ENCODE measurements around the gene CMTM1.
"Not testable (repeated sequence)": the region's sequence is repeated elsewhere in the genome, so short reads cannot be mapped to it uniquely, and the experiment has no call there.

The CMTM1 gene

GRCh38 chr16:66610111-66610820 lies 44.0 kb downstream of the CMTM1 start:
- DNase-seq (ENCODE audit: low read depth in 1 of 2, low spot score in 1 of 2) = no peak

- DNase-seq (ENCODE audit: low read depth in 1 of 2, low spot score in 1 of 2) = not testable (repeated sequence)
Measured at GRCh38 chr16:66611911-66612310, 45.7 kb downstream of the CMTM1 start.

GRCh38 chr16:66612422-66612821 lies 46.2 kb downstream of the CMTM1 start:
- no peak for DNase-seq (ENCODE audit: low read depth in 1 of 2, low spot score in 1 of 2)

- no peak for DNase-seq (ENCODE audit: low read depth in 1 of 2, low spot score in 1 of 2)
Measured at GRCh38 chr16:66614161-66614802, 48.0 kb downstream of the CMTM1 start.

GRCh38 chr16:66616169-66616568 lies 49.9 kb downstream of the CMTM1 start:
- no peak for DNase-seq (ENCODE audit: low read depth in 1 of 2, low spot score in 1 of 2)

- DNase-seq (ENCODE audit: low read depth in 1 of 2, low spot score in 1 of 2) = no peak
Measured at GRCh38 chr16:66616592-66616991, 50.4 kb downstream of the CMTM1 start.

GRCh38 chr16:66617010-66617434 lies 50.8 kb downstream of the CMTM1 start:
- DNase-seq (ENCODE audit: low read depth in 1 of 2, low spot score in 1 of 2) = no peak

- DNase-seq (ENCODE audit: low read depth in 1 of 2, low spot score in 1 of 2) = no peak
Measured at GRCh38 chr16:66617728-66618127, 51.5 kb downstream of the CMTM1 start.

GRCh38 chr16:66618588-66619375 lies 52.5 kb downstream of the CMTM1 start:
- no peak for DNase-seq (ENCODE audit: low read depth in 1 of 2, low spot score in 1 of 2)

- no peak for DNase-seq (ENCODE audit: low read depth in 1 of 2, low spot score in 1 of 2)
Measured at GRCh38 chr16:66619534-66620428, 53.5 kb downstream of the CMTM1 start.

- DNase-seq (ENCODE audit: low read depth in 1 of 2, low spot score in 1 of 2) = no peak
Measured at GRCh38 chr16:66620429-66620795, 54.2 kb downstream of the CMTM1 start.

- no peak for DNase-seq (ENCODE audit: low read depth in 1 of 2, low spot score in 1 of 2)
Measured at GRCh38 chr16:66621973-66622372, 55.7 kb downstream of the CMTM1 start.

- DNase-seq (ENCODE audit: low read depth in 1 of 2, low spot score in 1 of 2) = no peak
Measured at GRCh38 chr16:66622863-66623262, 56.6 kb downstream of the CMTM1 start.

GRCh38 chr16:66623755-66624154 lies 57.5 kb downstream of the CMTM1 start:
- no peak for DNase-seq (ENCODE audit: low read depth in 1 of 2, low spot score in 1 of 2)

- not testable (repeated sequence) for DNase-seq (ENCODE audit: low read depth in 1 of 2, low spot score in 1 of 2)
Measured at GRCh38 chr16:66627611-66628378, 61.6 kb downstream of the CMTM1 start.

Measured in activated T-helper 1 cell treated with anti-CD3 and anti-CD28 coated beads, Interleukin-2, amount 50 U/mL, for 16 hours (primary cell).